MM.1S (cell line): Measurements from ENCODE around the gene CORO7.

ENCODE experiments used
- CTCF ChIP-seq: fragments of 300-600 bp; sonication (generic); IDR thresholded peaks from 2 replicates; pipeline ENCODE4 v1.5.1; 2016; ENCODE audit warnings: antibody characterized with exemption, low read length, mixed read lengths
- EZH2 ChIP-seq: fragments of 300-600 bp; sonication (generic); optimal IDR thresholded peaks from 2 replicates; pipeline ENCODE3; 2017; ENCODE audit warnings: low read depth, mild to moderate bottlenecking, antibody characterized with exemption, low read length, mixed read lengths
- EZH2phosphoT487 ChIP-seq: fragments of 300-600 bp; sonication (generic); IDR thresholded peaks from 2 replicates; pipeline ENCODE4 v1.6.1; 2018; ENCODE audit warnings: antibody characterized with exemption, low read length

GRCh38 chr16:4373356-4373908 is 43.0 kb downstream of the CORO7 start:
- TF ChIP-seq CTCF: no peak
- TF ChIP-seq EZH2phosphoT487: no peak
- no peak for TF ChIP-seq EZH2
